A673 (cell line): Measurements from ENCODE around the gene EPHB2.

Source experiments
- EZH2 ChIP-seq: fragments of 200-600 bp; sonication (generic); IDR thresholded peaks from 2 replicates; pipeline ENCODE4 v1.6.1; 2017; ENCODE audit warnings: borderline replicate concordance, low read depth, mild to moderate bottlenecking, mixed read lengths, antibody characterized with exemption, low read length; ENCODE audit not compliant: poor library complexity, severe bottlenecking
- TF ChIP-seq, protein P1 (sequence below): fragments of 300-800, 200-600 bp; sonication (generic); conservative IDR thresholded peaks from 2 replicates; pipeline ENCODE4 v1.5.1; 2017; ENCODE audit warnings: low read depth, mild to moderate bottlenecking, antibody characterized with exemption, low read length, moderate library complexity, mixed read lengths

DNA sequence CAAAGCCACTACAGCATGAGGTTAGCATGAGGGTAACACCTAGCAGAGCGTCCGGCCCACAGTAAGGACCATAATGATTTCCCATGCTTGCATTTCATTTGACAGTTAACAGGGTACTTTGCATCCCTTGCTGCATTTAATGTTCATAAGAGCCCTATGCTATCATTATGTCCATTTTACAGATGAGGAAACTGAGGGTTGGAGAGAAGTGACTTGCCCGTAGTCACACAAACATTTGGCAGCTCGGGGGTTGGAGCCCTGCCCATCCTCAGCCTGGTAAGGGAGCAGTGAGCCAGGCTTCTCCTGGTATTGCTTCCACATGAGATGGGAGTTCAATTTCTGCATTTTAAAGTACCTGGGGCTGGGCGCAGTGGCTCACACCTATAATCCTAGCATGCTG lies 16.5 kb upstream of the EPHB2 start:
- TF ChIP-seq, protein P1, sequence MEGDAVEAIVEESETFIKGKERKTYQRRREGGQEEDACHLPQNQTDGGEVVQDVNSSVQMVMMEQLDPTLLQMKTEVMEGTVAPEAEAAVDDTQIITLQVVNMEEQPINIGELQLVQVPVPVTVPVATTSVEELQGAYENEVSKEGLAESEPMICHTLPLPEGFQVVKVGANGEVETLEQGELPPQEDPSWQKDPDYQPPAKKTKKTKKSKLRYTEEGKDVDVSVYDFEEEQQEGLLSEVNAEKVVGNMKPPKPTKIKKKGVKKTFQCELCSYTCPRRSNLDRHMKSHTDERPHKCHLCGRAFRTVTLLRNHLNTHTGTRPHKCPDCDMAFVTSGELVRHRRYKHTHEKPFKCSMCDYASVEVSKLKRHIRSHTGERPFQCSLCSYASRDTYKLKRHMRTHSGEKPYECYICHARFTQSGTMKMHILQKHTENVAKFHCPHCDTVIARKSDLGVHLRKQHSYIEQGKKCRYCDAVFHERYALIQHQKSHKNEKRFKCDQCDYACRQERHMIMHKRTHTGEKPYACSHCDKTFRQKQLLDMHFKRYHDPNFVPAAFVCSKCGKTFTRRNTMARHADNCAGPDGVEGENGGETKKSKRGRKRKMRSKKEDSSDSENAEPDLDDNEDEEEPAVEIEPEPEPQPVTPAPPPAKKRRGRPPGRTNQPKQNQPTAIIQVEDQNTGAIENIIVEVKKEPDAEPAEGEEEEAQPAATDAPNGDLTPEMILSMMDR, result no peak
- no peak for TF ChIP-seq EZH2
